ENCODE data around the gene LAMB1.
"Not testable (repeated sequence)": the region's sequence is repeated elsewhere in the genome, so short reads cannot be mapped to it uniquely, and the experiment has no call there.

LAMB1 gene

DNA sequence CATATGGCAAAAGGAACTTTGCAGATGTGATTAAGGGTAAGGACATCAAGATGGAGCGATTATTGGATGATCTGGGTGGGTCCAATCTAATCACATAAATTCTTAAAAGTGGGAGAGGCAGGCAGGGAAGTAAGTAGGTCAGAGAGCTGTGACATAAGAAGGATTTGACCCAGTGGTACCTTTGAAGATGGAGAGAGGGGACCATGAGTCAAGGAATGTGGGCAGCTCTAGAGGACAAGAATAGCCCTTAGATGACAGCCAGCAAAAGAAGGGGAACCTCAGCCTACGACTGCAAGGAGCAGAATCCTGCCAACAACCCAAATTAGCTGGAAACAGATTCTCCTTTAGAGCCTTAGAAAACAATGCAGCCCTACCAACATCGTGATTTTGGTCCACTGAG is 34.5 kb downstream of the LAMB1 start:
- DNase-seq, result no peak

DNA sequence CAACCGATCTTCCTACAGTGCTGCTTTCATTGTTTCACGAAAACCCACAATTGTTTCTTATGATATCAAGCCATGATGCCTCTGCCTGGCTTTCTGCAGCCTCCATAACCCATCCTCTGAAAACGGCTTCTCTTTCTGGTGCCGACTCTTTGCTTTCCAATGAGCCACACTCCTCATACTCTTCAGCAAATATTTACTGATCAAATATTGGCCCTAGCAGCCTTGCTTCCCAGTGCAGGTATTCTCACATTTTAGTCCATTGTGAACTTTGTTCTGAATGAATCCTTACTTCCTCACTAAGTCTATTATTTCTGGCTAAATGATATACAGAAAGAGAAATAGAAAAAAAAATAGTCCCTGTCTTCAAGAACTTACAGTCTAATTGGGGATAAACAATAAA is 35.5 kb downstream of the LAMB1 start:
- DNase-seq, result no peak

DNA sequence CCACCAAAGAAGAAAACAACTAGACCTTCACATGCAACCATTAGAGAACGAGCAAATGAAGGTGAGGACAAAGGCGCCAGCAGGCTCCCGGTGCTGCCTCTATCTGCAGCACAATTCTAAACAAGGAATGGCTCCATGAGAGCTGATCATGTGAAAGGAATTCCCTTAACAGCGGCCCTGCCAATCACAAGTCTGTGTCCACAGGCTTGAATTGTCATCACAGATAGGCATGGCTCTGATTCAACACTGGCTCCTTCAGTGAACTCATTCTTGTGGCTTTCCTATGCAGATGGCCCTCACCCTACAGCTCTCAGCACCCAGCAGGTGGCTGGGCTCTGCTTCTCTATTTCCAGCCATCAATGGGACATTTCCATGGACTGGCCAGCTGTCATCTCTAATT is 36.2 kb downstream of the LAMB1 start:
- DNase-seq, result no peak

DNA sequence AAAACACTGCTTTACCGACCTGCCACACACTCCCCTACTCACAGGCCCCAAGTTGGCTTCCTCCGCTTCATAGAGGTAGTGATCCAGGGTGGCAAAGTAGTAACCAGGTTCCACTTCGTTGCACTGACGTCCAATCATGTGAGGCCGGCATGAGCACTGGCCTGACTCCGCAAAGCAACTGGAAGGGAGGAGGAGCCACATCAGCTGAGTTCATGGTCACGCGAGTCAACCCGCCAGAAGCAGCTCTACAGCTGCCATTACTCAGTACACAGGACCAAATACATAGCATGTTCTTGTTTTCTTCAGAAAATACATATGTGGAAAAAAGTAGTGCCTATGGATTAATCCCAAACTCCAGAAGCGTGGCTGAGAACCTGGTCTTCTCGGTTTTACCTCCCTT is 38.5 kb downstream of the LAMB1 start:
- DNase-seq, result no peak

DNA sequence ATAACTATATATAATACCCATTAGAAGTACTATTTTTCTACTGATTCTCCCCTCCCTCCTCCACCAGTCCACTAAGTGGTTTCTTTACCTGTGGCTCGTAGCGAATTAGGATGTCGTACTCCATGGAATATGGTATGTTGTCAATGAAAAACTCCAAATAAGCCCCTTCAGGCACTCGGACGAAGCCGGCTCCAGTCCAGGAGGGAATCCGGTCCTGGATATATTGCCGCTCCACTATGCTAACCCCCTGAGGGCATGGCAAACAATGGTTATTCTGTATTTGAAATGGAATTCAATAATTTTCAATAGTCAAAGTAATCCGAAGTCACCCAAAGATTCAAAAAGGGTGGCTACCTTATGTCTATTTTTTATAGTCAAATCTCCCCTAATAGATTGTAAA is 40.1 kb downstream of the LAMB1 start:
- DNase-seq, result no peak

DNA sequence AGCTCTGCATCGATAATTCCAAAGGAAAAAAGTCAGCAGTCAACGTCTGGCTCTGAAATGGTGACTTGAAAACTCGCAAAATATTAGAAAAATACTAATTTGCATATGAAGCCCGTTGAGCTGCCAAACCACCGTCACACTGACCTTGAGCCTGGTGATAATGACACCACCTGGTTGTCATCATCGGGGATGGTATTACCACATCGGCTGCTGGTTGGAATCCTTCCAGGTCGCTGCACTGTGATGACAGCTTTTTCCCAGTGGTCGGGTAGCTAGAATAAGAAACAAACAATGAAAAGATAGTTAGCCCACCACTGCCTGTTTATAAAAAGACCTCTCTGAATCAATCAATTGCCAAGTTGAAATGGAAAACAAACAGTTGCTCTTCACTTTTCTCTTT is 41.6 kb downstream of the LAMB1 start:
- DNase-seq, result no peak

DNA sequence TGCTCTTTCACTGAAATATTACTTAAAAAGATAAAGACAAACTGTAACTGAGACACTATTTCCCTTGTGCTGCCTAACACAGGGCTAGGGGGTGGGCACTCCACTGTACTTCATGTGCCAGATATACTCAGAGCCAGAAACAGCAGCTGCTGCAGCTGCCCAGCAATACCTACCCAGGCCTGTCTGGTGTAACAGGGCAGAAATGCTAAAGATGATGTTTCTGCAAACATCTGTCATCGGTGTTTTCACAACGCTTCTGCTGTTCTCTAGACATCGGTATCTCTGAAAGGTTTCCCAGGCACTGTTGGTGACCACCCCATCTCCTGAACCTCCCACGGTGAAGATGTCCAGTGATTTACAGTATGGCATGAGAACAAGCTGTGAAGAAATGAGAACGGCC is 42.7 kb downstream of the LAMB1 start:
- DNase-seq, result no peak

DNA sequence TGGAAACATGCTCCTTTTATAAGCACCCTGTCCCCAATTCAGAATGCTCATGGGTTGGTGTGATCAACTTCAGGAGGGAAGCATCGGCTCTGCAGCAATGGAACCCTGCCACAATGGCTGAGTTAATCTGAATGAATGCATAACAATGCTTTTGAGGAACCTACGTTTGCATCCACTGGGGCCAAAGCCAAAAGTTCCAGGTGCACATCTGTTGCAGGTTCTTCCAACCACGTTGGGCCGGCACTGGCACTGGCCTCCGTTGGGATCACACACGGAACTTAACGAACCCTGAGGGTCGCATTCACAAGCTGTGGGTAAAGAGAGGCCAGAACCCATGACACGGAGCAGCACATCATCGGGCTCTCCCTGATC is 43.4 kb downstream of the LAMB1 start:
- DNase-seq, result no peak

DNA sequence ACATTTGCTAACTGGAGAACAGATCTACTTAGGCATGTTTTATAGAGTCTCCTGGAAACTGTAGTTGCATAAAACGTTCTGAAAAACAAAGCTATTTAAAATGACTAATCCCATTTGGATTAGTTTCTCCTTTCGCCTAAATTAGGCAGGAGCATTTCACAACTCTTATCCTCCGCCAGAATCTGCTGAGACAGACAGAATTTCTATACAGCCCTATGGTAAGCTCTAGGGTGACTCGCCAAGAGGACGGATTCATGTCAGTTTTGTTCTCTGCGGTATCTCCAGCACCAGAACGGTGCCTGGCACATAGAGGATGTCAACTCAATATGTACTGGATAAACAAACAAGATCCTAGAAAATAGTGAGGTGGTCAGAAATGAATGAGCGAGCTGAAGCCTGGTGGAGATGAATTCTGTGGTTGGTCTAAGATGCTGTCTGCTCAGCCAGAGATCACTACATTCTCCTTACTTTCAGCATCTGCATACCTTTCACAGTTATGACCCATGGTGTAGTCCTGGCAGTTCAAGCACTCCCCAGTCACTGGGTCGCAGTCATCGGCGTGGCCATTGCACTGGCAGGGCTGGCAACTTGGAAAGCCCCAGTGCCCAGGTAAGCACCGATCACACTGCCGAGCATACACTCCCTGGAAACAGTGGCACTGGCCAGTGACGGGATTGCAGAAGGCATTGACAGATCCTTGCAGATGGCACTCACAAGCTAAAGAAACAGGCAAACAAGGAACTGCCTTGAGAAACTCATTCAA is 44.0 kb downstream of the LAMB1 start:
- no peak for DNase-seq

DNA sequence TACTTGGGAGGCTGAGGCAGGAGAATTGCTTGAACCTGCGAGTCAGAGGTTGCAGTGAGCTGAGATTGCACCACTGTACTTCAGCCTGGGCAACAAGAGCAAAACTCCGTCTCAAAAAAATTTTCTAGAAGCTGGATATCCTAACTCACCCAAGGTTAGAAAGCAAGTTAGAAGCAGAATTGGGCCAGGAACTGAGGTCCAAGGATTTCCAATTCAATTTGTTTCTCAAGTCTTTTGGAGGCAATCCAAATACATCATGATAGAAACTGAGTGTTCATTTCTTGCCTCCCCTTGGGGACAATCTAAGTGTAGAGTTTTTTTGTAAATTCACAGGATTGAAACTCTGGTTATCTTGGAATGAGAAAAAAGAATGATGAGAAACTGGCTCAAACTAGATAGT is 45.5 kb downstream of the LAMB1 start:
- no peak for DNase-seq

DNA sequence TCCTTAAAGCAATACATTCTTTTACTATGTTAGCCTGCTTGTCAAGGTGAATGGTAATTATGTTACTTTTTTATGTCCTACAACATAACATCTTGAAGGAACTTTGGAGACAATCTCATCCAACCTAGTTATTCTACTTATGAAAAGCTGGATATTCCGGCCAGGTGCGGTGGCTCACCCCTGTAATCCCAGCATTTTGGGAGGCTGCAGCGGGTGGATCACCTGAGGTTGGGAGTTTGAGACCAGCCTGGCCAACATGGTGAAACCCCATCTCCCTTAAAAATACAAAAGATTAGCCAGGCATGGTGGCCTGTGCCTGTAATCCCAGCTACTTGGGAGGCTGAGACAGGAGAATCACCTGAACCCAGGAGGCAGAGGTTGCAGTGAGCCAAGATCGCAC is 46.0 kb downstream of the LAMB1 start:
- not testable (repeated sequence) for DNase-seq

DNA sequence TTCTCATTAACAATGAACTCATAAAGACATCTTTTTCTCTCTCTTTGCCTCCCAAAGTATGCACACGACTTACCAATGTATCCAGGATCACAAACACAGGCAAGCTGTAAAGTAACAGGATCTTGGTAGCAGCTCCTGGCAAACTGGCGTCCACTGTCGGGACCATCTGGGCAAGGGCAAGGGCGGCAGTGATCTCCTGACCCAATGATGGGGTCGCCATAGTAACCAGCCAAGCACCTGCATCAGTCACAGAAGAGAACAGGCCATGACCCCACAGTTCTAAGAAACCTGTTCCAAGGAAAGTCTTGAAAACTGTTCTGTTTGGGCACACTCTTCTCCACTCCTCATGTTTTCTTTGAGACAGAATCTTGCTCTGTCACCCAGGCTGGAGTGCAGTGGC is 47.6 kb downstream of the LAMB1 start:
- DNase-seq, result no peak

DNA sequence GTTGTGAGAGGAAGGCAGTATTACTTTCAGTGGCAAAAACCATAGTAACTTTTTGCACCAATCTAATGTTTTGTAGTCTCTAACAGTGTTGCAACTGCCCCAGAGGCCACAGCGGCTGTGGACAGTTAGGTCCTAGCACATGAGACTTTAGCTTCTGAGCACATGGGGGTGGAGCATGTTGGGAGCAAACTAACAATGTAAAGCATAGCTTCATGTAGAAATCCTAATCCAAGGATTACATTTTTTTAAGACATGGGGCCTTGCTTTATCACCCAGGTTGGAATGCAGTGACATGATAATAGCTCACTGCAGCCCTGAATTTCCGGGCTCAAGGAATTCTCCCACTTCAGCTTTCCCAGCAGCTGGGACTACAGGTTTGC is 49.0 kb downstream of the LAMB1 start:
- no peak for DNase-seq

DNA sequence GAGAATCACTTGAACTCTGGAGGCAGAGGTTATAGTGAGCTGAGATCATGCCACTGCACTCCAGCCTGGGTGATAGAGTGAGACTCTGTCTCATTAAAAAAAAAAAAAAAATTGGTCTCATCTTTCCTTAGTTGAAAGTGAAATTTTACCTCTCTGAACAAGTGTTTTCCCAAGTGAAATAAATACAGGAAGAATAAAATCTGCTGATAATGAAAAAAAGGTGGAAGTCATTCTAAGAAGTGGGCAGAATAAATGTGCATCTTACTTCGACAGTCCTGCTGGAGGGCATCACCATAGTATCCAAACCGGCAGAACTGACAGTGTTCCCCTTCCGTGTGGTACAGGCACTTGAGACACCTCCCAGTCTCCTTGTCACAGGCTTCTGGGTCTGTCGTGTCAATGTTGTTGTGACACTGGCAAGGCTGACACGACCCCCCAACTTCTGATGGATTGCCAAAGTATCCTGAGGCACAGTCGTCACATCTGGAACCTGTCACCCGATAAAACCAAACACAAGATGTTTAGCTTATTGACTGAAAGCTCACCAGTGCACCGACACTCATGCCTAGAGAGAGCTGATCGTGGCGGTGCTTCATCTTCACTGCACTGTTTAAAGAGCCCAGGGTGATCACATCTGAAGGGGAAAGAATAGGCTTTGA is 49.6 kb downstream of the LAMB1 start:
- DNase-seq, result no peak

DNA sequence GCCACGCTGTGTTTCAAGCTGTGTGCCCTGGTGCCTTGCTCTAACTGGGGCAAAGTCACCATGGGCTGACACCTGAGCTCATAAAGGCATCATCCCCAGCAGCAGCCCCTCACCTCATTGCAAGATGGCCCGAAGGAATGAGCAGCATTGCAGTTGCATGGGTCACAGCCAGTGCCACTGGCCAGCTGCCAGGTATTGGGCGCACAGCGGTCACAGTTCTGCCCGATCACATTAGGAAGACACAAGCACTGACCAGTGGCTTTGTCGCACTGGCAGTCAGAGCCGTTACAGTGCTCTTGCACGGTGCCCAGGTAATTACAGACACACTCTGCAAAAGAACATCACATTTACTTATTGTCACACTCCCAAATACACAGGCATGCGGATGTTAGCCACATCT is 51.1 kb downstream of the LAMB1 start:
- DNase-seq, result no peak

DNA sequence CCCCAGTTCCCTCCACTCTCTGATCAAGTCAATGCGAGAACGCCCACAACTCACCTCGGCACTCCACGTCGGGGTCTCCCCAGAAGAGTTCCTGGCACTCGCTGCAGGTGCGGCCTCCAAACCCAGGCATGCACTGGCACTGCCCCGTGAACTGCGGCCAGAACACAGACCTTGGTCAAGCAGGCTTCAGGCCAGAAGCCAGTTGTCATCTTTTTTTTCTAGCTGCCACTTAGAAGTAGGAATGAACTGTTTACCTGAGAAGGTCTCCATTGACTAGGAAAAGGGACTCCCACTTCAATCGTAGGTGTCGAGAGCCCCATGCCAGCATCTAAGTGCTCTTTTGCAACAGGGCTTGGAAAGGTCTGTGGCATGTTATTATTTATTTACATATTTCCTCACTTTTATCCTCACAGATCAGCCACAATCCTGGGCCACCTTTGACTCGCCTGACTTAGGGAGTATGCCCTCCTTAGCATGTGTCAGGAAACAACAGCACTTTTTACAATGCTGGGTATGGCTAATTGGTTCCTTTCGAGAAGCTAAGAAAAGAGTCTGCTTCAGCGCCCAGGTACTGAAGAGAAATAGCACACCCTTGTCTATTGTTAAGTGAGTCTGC is 51.7 kb downstream of the LAMB1 start:
- no peak for DNase-seq

DNA sequence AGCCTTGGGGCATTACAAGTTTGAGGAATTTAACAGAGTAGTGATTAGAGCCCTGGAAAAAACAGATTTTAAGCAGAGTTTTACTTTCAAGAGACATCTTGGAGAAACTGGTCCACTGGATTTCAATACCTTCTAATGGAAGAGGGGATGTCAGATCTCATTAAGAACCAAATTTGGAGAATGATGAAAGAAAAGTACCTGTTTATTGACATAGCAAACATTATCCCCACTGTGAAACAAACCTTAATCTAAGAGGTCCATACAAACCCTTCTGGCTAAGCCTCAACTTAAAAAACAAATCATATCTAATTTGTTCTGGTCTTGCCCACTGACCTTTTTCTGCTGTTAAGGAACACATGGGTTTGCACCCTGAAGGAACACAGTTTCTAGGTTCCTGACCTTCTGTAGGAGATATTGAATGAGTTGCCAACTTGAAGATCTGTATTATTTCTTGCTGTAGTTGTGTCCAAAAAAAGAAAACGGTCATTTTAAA is 53.5 kb downstream of the LAMB1 start:
- no peak for DNase-seq

DNA sequence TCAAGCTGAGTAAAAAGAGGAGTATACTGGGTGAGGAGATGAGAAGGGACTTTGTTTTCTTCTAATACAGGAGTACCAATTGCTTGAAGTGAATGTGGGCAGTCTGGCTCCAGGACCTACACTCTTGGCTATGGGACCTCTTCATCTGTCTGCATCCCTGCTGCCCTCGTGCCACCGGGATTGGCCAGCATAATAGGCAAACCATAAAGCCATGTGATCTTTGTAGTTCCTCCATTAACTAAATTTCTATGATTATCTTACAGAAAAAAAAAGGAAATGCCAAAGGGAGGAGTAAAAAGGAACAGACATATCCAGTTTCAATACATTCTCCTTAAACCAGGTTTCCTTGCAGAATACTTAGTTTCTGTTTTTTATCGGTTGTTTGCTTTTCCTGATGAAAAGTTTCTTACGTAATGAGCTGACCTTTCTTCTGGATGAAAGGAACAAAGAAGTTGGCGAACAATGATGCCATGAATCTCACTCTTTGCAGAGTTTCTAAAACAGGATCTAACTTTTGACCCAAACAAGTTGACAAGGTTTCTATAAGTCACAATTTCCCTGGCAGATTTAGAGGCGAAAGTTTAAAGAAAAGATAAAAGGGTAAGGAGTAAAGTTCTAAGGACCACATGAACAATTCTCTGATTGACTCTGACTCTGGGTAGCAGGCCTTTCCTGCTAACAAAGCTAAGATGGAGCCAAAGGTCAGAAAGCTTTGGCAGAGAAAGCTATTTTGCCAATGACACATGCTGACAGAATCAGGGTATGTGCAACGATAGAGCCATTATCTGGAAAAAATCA is 54.1 kb downstream of the LAMB1 start:
- no peak for DNase-seq

DNA sequence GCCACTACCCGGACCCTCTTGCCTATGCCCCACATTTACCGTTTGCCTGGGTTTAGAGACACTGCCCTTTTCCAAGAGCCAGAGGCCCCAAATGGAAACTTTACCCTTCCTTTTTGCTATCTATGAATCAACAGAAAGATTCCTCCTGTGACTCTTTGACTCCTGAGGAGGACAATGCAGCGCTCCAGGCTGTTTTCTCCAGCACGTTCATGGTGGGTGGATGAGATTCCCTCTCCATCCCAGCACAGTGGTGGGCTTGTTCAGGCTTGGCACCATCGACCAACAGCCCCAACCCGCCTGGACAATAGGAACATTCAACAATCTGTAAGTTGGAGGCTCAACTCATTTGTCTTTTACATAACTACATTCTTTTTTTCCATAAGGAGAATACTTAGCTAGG is 56.1 kb downstream of the LAMB1 start:
- no peak for DNase-seq

DNA sequence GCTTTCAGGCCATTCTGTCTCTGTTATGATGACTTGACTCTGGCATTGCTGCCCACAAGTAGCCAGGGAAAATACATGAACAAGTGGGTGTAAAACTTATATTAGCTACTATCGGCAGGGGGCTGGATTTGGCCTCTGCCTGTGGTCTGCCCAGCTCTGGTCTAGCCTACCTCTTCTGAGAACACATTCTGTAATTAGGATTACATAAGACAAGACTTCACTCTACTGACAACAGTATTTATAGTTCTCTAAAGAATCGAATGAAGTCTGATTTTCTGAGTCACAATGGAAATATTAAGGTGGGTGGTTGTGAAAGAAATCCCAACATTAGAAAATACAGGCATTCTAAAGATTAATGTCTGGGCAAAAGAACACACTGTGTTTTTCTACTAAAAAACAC is 56.5 kb downstream of the LAMB1 start:
- no peak for DNase-seq

DNA sequence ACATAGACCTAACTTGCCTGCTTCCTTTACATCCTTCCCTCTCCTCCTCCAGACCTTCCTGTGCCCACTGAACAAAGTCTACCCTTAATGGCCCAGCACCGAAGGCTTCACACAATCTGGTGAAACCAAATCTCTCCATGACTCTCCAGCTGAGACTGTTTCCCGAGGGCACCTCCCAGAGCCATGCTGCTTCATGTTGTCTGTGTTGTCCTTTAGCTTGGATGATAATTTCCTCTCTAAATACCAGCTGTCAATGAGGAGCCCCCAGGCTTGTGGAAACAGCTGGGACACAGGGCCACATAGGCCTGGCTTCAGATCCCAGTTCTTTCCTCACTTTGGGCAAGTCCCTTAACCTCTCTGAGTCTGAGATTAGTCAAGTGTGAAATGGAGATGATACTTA is 57.6 kb downstream of the LAMB1 start:
- DNase-seq, result no peak

DNA sequence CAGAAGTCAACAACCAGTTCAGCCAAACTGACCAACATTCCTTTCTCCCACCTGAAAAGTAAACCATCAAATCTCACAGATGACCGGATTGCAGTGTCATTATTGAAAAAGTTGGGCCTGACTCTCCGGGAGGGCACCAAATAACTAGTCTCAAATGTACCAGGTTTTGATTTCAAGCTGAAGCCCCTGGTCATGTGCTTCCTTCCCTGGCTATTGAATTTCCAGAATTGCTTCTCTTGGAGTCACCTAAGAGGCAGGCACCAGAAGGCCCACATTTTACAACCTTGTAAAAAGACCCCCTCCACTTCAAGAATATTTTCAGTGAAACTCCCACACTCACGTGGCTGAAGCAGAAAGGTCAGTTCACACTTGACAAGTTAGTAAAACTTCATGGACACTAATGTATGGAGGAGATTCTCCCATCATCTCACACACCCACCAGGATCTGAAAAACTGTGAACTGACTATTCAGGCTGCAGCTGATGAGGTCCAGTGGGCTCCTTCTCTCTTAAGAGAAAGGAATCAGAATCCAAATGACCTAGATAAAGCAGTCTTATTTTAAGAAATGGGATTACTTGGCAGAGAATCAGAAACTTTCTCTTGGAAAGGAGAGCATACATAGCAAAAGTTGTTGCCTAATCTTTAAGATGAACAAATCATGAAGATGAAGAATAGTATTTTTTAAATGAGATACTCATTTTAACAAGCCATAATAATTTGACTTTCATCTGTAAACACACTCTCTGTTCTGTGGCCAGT is 58.4 kb downstream of the LAMB1 start:
- DNase-seq, result no peak

DNA sequence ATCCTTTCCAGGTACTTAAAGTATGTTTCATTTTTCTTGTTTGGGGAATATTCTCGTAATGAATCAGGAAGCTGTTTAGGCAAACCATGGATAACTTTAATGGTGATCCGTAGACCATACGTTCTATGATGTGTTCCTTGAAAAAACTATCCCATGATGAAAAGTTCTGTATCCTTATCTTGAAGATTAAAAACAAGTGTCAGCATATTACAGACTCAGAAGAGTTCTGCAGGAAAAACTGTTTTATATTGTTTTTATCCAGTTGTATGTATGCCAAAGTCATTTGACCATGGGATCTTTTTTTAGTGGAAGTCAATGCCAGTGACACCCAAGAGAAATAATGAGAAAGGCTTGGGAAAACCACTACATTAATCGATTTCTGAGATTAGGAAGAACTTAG is 59.9 kb downstream of the LAMB1 start:
- DNase-seq, result no peak

All from NCI-H82 (cell line).